Stimulated activated memory B cell treated with anti-CD40 and anti-IgM and Interleukin-4, amounts not matched to agents 10 μg/mL and 1 μg/mL and 100 μg/mL, for 72 hours (primary cell): ENCODE data around the gene RFX2.
A peak's percentile ranks its signal among the peaks of the same experiment; 100 is the strongest.

Source experiments
- ATAC-seq: fragments of 150-1000 bp; cut with Tn5 transposase; 2 replicates; pipeline ENCODE4 v1.10.0; 2021
- H3K27ac Mint-ChIP-seq: one replicate; pipeline ENCODE4 v1.8.0; 2022; ENCODE audit warnings: mild to moderate bottlenecking, mixed read lengths
- H3K27me3 Mint-ChIP-seq: one replicate; pipeline ENCODE4 v1.8.0; 2022; ENCODE audit warnings: mixed read lengths
- H3K36me3 Mint-ChIP-seq: one replicate; pipeline ENCODE4 v1.8.0; 2022; ENCODE audit warnings: mixed read lengths
- H3K4me1 Mint-ChIP-seq: one replicate; pipeline ENCODE4 v1.8.0; 2022; ENCODE audit warnings: mixed read lengths
- H3K4me3 Mint-ChIP-seq: one replicate; pipeline ENCODE4 v1.8.0; 2022; ENCODE audit warnings: mild to moderate bottlenecking, moderate library complexity, mixed read lengths
- H3K9me3 Mint-ChIP-seq: one replicate; pipeline ENCODE4 v1.8.0; 2022; ENCODE audit warnings: mixed read lengths

RFX2 gene

DNA sequence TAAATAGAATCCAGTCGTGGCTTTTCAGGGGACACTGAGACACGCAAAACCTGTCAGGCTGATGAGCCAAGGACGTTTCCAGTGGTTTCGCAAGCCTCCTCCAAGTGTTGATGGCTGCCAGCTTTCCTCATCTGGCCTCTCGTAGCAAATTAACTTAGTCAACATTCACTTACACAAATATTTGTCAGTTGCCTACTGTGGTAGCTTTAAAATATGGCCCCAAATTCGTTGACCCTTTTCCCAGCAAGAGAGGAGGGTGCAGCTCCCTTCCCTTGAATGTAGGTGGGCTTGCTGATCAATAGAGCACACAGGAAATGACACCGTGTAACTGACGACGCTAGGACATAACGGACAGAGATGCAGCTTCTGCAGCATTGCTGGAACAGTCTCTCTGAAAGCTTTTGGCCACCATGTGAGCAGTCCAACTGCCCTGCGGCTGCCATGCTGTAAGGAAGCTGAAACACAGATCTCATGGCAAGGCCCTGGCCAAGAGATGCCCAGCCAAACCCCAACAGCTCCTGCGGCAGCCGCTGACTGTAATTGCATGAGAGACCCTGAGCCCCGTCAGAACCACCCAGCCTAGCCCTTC is 126.8 kb downstream of the RFX2 start:
- H3K4me1 Mint-ChIP-seq, result peaks cover 28% of the 10 kb centered on the region
- H3K4me3 Mint-ChIP-seq, result no peak overlapping the region
- no peaks in the 10 kb centered on the region for H3K27me3 Mint-ChIP-seq
- ATAC-seq, result no peak
- H3K9me3 Mint-ChIP-seq, result no peaks in the 10 kb centered on the region
- no peaks in the 10 kb centered on the region for H3K36me3 Mint-ChIP-seq
- no peak overlapping the region for H3K27ac Mint-ChIP-seq

DNA sequence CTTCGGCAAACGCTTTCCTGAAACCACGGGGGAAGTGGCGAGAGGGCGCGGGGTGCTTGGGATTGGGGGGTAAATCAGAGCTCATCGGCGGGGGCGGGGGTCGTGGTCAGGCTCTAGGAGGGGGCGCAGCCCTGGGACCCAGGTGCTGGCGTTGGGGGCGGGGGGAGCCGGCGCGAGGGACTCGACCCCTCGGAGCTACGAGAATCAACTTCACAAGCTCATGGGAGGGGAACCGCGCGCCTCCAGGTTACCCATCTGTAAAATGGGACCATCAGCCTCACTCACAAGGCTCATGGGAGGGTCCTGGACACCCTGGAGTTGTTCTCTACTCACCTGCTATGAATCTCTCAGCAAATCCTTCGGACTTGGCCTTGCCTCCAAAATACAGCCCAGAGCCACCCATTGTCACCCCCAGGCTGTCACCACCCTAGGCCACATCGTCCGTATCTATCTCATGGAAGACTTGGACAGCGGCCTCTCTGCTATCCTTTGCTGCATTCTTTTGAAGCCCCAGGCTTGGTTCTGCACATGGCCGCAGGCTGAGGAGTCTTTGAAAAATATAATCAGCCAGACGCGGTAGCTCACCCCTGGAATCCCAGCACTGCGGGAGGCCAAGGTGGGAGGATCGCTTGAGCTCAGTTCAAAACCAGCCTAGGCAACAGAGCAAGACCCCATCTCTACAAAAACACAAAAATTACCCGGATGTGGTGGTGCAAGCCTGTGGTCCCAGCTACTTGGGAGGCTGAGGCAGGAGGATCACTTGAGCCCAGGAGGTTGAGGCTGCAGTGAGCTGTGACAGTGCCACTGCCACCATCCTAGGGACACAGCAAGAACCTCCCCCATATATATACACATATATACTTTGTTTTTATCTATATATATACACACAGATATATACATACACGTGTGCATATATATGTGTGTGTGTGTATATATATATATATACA is 131.4 kb downstream of the RFX2 start:
- no peaks in the 10 kb centered on the region for H3K9me3 Mint-ChIP-seq
- peak overlapping the region; percentile 93 for H3K4me3 Mint-ChIP-seq
- H3K4me1 Mint-ChIP-seq, result peaks cover 59% of the 10 kb centered on the region
- H3K36me3 Mint-ChIP-seq, result peaks cover 10% of the 10 kb centered on the region
- peak overlapping the region; percentile 96 for H3K27ac Mint-ChIP-seq
- no peak for ATAC-seq
- no peaks in the 10 kb centered on the region for H3K27me3 Mint-ChIP-seq

GRCh38 chr19:5977785-5978605 is 132.3 kb downstream of the RFX2 start, which contains the start of gene RANBP3:
RANBP3 (minus strand) TSS chr19:5978140; CDS start chr19:5978082, 58 bp downstream.
- peak; percentile 96 for ATAC-seq
- Mint-ChIP-seq H3K4me1 (peaks cover 59% of the 10 kb centered on the region), H3K36me3 (peaks cover 10% of the 10 kb centered on the region), H3K9me3 (no peaks in the 10 kb centered on the region), H3K27me3 (no peaks in the 10 kb centered on the region), H3K27ac (peak within 1 kb of the TSS; percentile 96), H3K4me3 (peak within 1 kb of the TSS; percentile 93)

DNA sequence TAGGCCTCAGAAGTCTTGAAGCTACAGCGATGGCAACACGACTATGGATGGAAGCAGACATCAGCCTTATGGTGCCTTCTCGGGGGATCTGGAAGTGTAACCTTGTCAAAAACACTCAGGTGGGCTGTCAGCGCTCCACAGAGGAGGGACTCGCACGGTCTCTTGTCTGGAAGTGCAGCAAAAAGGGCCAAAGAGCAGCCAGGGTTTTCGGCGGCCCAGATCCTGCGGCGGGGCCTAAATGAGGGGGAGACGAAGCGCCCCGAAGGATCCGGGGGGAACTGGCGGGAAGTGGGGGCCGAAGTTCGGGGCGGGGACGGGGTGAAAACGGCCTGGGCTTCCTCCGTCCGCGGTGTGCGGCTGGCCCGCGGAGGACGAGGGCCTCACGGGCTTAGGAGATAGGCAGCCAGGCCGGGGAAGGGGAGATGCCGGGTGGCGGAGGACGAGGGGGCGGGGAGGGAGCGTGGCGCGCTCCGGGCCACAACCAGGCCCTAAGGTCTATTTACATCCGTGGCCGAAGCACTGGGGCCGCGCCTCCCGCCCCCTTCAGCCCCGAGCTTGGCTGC is 133.0 kb downstream of the RFX2 start:
- H3K36me3 Mint-ChIP-seq, result peaks cover 15% of the 10 kb centered on the region

DNA sequence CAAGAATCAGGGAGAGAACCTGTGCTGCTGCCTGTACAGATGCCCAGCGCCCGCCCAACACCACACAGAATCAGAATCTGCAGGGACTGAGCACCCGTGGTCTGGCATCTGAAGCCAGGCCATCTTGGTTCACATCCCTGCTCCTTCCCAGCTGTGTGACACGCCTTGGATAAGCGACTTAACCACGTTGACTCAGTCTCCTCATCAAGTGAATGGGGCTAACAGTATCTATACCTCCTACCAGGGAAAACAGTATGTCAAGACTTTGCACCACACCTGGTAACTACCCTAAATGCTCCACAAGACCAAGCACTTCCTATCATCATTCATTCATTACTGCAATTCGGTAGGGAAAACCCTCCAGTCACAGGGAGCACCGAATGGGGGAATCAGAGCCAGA is 133.5 kb downstream of the RFX2 start:
- H3K27ac Mint-ChIP-seq, result peak overlapping the region; percentile 96
- peaks cover 18% of the 10 kb centered on the region for H3K36me3 Mint-ChIP-seq
- peaks cover 68% of the 10 kb centered on the region for H3K4me1 Mint-ChIP-seq
- H3K4me3 Mint-ChIP-seq, result peak overlapping the region; percentile 93
- no peaks in the 10 kb centered on the region for H3K27me3 Mint-ChIP-seq
- ATAC-seq, result no peak
- no peaks in the 10 kb centered on the region for H3K9me3 Mint-ChIP-seq

More for the DNA sequence above, 133.0 kb downstream of the RFX2 start:
- peak overlapping the region; percentile 93 for H3K4me3 Mint-ChIP-seq
- no peaks in the 10 kb centered on the region for H3K9me3 Mint-ChIP-seq
- H3K27me3 Mint-ChIP-seq, result no peaks in the 10 kb centered on the region
- peak overlapping the region; percentile 96 for H3K27ac Mint-ChIP-seq
- ATAC-seq, result no peak
- H3K4me1 Mint-ChIP-seq, result peaks cover 65% of the 10 kb centered on the region

GRCh38 chr19:5975388-5975728 is 134.9 kb downstream of the RFX2 start:
- Mint-ChIP-seq H3K36me3 (peaks cover 22% of the 10 kb centered on the region), H3K9me3 (no peaks in the 10 kb centered on the region), H3K4me1 (peaks cover 74% of the 10 kb centered on the region), H3K4me3 (peak overlapping the region; percentile 93), H3K27ac (peak overlapping the region; percentile 70), H3K27me3 (no peaks in the 10 kb centered on the region)
- ATAC-seq, result no peak

- H3K9me3 Mint-ChIP-seq, result no peaks in the 10 kb centered on the region
- peak overlapping the region; percentile 70 for H3K27ac Mint-ChIP-seq
- peak overlapping the region; percentile 47 for H3K4me3 Mint-ChIP-seq
- H3K36me3 Mint-ChIP-seq, result peaks cover 23% of the 10 kb centered on the region
- no peaks in the 10 kb centered on the region for H3K27me3 Mint-ChIP-seq
- H3K4me1 Mint-ChIP-seq, result peaks cover 76% of the 10 kb centered on the region
- peak; percentile 53 for ATAC-seq
These were observed 135.4 kb downstream of the RFX2 start for GRCh38 chr19:5974721-5975387.

DNA sequence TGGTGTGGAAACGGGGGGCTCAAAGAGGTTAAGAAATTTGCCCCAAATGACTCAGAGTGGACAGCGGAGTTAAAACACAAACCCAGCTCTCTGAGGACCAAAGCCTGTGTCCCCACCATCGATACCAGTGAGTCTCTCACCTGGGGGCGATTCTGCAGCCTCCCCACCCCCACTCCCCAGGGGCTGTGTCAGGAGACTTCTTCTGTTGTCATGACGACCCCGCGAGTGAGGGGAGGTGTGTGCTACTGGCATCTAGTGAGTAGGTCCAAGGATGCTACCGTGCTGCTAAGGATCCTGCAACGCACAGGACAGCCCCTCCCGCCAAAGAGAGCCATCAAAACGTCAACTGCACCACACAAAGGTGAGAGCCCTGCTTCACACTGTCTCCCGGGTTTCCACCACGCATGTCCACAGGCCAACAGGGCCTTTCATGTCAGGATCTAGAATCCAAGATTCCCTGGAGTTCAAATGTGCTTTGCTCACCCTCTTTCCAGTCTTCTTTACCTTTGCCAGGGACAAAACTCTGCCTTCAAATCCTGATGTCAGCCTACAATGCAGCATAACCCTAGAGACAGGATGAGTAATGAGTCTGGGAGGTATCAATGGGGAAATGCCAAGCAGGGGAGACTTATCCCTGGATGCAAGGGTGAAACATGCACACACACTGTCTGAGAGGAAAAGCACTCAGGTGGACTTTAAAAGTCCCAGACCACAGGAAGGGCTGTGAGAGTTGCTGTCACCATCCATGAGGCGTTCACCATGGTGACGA is 136.2 kb downstream of the RFX2 start:
- no peak for ATAC-seq
- H3K9me3 Mint-ChIP-seq, result no peaks in the 10 kb centered on the region
- H3K36me3 Mint-ChIP-seq, result peaks cover 23% of the 10 kb centered on the region
- H3K4me1 Mint-ChIP-seq, result peaks cover 76% of the 10 kb centered on the region
- H3K27ac Mint-ChIP-seq, result peak overlapping the region; percentile 70
- H3K4me3 Mint-ChIP-seq, result peak overlapping the region; percentile 47
- H3K27me3 Mint-ChIP-seq, result no peaks in the 10 kb centered on the region

DNA sequence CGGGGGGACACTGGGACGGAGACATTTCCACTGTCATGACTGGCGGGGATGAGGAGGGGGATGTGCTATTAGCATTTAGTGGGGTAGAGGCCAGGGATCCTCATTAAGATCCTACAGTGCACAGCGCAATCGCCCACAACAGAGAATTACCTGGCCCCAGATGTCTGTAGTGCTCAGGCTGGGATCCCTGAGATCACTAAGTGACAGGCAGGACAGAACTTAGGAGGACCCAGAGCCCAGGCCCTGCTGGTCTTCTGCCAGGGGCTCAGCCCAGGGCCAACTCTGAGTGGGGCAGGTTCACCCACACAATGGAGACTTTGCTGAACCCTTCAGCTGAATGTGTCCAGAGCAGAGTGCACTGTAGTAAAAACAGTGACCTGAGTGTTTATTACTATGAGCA is 136.9 kb downstream of the RFX2 start:
- Mint-ChIP-seq H3K27me3 (no peaks in the 10 kb centered on the region), H3K4me3 (no peak overlapping the region), H3K27ac (no peak overlapping the region), H3K4me1 (peaks cover 76% of the 10 kb centered on the region), H3K36me3 (peaks cover 23% of the 10 kb centered on the region), H3K9me3 (no peaks in the 10 kb centered on the region)
- no peak for ATAC-seq

- peaks cover 80% of the 10 kb centered on the region for H3K4me1 Mint-ChIP-seq
- peaks cover 26% of the 10 kb centered on the region for H3K36me3 Mint-ChIP-seq
- no peaks in the 10 kb centered on the region for H3K9me3 Mint-ChIP-seq
- ATAC-seq, result no peak
- H3K27ac Mint-ChIP-seq, result peak overlapping the region; percentile 31
- H3K4me3 Mint-ChIP-seq, result no peak overlapping the region
- no peaks in the 10 kb centered on the region for H3K27me3 Mint-ChIP-seq
These were observed 138.0 kb downstream of the RFX2 start for GRCh38 chr19:5972355-5972731.

DNA sequence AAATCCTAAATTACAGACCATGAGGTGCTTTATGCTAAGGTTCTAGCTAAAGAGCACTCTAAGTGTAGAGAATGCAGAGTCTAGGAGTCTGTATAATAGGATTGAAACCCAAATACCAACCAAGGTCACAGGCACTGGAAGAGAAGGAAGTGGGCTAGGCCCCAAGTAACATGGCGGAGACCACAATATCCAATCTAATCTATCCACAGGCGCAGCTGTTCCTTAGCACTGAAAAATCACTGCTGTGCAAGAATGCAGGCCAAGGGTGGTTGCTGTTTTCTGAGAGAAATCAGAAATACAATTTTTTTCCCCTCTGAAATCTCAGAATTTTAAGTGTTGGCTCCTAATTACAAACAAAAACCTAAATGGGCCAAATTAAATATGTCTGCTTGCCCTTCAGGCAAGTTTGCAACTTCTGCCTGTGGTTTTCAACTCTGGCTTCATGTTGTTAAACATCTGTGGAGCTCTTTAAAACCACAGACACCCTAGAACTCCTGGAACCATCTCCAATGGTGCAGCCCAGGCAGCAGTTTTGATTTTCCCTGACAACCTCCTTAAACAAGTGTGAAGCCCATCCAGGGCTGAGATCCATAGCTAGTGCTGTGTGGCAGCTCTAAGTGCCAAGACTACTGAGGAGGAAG is 138.5 kb downstream of the RFX2 start:
- Mint-ChIP-seq H3K27me3 (no peaks in the 10 kb centered on the region), H3K4me3 (no peak overlapping the region), H3K4me1 (peaks cover 78% of the 10 kb centered on the region), H3K27ac (no peak overlapping the region), H3K9me3 (no peaks in the 10 kb centered on the region), H3K36me3 (peaks cover 29% of the 10 kb centered on the region)
- ATAC-seq, result no peak

DNA sequence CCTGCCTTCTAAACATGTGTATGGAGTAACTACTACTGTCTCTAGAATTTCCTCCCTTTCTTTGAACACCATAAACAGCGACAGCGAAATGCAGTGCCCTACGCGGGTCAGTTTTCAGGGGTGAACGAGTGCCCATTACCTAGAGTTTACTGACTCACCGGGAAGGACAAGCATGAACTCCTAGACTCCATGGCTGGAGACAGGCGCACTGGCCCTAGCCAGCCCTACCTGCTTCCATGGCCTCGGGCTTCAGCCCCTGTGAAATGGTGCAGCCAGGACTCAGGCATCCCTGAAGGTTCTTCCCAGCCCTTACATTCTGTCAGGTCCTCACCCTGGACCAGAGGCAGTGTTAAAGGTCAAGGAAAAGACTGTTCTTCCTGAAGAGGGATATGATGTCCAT is 140.8 kb downstream of the RFX2 start:
- Mint-ChIP-seq H3K27ac (peak overlapping the region; percentile 78), H3K9me3 (no peaks in the 10 kb centered on the region), H3K36me3 (peaks cover 21% of the 10 kb centered on the region), H3K4me1 (peaks cover 72% of the 10 kb centered on the region), H3K4me3 (no peak overlapping the region), H3K27me3 (no peaks in the 10 kb centered on the region)
- no peak for ATAC-seq

DNA sequence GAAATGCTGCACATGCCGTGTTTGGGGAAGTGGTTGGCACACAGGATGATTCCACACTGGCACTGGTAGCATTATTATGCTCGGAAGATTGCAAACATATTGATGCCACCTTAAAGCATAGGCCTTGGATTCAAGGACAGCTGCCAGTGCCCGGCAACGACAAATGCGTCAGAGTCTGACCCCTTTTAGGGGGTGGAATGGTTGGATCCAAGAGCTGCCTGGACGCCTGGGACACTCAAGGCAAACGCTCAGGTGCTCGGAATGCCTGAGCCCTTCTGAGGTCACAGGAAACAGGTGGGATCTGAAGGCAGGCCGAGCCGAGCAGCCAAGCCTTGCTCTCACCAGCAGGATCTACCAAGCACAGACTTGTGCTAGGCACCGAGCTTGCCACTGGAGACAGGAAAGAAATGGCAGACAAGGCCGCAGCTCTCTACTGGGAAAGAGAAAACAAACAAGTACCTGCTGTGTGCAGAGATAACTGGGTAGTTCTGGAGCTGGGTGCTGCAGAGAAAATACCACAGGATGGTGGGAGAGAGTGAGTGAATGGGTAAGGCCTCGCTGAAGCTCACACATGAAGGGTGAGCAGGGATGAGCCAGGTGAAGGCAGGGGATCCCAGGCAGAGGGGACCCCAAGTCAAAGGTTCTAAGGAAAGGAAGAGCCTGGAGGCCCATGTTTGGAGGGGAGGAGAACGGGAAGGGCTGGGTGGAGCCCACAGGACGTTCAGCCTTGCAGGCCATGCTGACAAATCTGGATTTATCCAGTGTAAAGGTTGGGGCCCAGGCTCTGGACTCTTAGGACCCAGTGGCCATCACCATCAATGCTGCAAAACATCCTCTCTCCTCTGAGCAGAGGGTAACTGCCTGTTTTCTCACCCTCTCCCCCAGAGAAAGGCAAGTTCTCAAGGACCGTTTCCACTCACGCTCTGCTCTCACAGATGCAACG is 141.6 kb downstream of the RFX2 start:
- Mint-ChIP-seq H3K36me3 (peaks cover 25% of the 10 kb centered on the region), H3K4me3 (no peak overlapping the region), H3K27ac (peak overlapping the region; percentile 78), H3K9me3 (no peaks in the 10 kb centered on the region), H3K4me1 (peaks cover 74% of the 10 kb centered on the region), H3K27me3 (no peaks in the 10 kb centered on the region)
- ATAC-seq, result no peak
